ENCODE data around the gene FOXO3. TPM values are rescaled to one million over a fixed set of nuclear protein-coding genes. Genes with fewer than 3 reads are reported as not detected.
A peak's percentile ranks its signal among the peaks of the same experiment; 100 is the strongest.

FOXO3 gene
- total and polyA plus RNA-seq, 2 of the 13 experiments (the other 11 are each of a cell fraction or from before 2014, with no cell fraction given): 16.0 to 22.5 TPM

DNA sequence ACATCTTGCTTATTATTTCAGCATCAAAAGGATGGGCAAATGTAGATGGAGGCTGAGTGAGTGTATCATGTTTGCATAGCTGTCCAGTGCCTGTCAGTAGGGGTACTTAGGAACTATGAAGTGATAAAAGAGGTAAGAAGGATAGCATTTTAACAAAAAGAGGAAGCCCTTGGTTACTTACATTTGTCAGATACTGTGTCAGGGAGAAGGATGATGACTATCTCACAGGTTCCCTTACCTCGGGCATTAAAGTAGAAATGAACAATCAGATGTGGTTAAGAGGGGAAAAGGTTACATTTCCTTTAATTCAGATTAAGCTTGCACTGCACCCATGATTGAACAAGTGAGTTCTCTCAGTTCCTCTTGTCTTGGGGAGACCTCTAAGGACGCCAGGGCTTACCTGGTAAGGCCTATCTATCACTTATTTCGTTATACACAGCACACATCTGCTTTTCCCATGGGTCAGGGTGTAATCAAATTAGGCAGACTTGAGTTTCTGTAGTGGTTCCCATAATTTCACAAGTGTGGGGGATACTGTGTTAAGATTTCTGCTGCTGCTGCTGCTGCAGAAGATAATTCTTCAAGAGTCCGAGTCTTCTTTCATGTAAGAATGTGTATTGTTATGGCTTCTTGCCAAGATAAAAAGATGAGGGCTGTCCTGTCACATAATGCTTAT is 4.5 kb downstream of the FOXO3 start:
- TF ChIP-seq RBFOX2 (IDR thresholded peaks at IDR 0.05; ENCODE audit: low read depth, low read length) (peak; percentile 55; the same call in 1 of the 2 replicates), ZNF878 (CRISPR knock-in tag; IDR thresholded peaks at IDR 0.05) (0 out of 2 replicates have a peak, but pooled peaks have one; percentile 26), KLF15 (CRISPR knock-in tag; IDR thresholded peaks at IDR 0.05; ENCODE audit: borderline replicate concordance) (no peak)
- Histone ChIP-seq H3K36me3 (replicated peaks in 1 of 2; ENCODE audit: control insufficient read depth in 1 of 2, insufficient read depth in 2 of 2, low read length in 2 of 2) (peaks cover 13 to 39% of the 10 kb centered on the region in 2 experiments), H3K27ac (ENCODE audit: extremely low read length, insufficient read depth, low read length) (peak overlapping the region; percentile 53), H3K4me2 (ENCODE audit: low read depth, low read length) (peak overlapping the region; percentile 94), H3K4me1 (ENCODE audit: insufficient read depth, low read length) (peaks cover 51% of the 10 kb centered on the region), H3K9ac (ENCODE audit: insufficient read depth, low read depth, low read length) (peak overlapping the region; percentile 45), H4K20me1 (ENCODE audit: insufficient read depth, low read length) (peaks cover 54% of the 10 kb centered on the region), H3K79me2 (ENCODE audit: insufficient read depth, low read length) (peaks cover 84% of the 10 kb centered on the region), H3K4me3 (replicated peaks in 1 of 3; ENCODE audit: insufficient read depth in 1 of 3, low read depth in 2 of 3, low read length in 3 of 3) (peak overlapping the region; percentile 5 to 99 (median 39); a peak in 4 of 6 replicates), H3K9me3 (ENCODE audit: low read length) (no peaks in the 10 kb centered on the region), H3K27me3 (ENCODE audit: control insufficient read depth in 1 of 2, insufficient read depth in 2 of 2, low read length in 2 of 2) (no peaks in the 10 kb centered on the region; a peak in 1 of 5 replicates), H2AFZ (ENCODE audit: low read length) (no peak overlapping the region)
- no TSS peak for BruUV-seq (replicated peaks)
- ChIA-PET CTCF (ENCODE audit: low intra/inter-chr PET ratio, low total read pairs) (no interaction called here), POLR2A (no interaction called here)
- in situ Hi-C loops (cut with HindIII; ENCODE audit: extremely low pct_ligation_motif_present, low pct_unique_long_range_greater_than_20kb) (no loop called here), intact Hi-C loops (cut with micrococcal nuclease; ENCODE audit: unreplicated experiment) (loop anchor here (10.0 kb wide), 1 partner anchor 150 kb away; no protein-coding TSS in a partner anchor)
- DNase-seq (ENCODE audit: low spot score) (no peak), FAIRE-seq (peak; percentile 42), ATAC-seq (no peak)
- 69% methylated on average over 4 of the region's 4 CpGs for WGBS (ENCODE audit: low lambda C conversion rate)

DNA sequence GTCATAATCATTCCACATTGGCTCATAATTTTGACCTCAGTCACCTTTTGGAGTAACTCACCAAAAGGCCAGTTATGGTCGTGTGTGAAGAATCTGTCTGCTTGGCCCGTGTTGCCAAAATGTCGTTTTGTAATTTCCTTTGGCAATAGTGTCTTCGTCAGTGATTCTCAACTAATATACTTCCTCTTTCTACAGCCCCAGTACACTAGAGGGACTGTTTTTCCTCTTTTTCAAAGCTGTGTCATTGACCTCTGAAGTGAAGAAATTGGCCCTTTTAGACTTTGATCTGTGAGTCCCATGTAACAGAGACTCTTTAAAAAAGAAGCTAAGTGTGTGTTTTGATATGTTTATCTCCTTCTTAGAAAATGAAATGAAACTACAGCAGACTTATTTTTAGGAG is 5.2 kb downstream of the FOXO3 start:
- Histone ChIP-seq H3K9ac (ENCODE audit: insufficient read depth, low read depth, low read length) (peak overlapping the region; percentile 45; the same call in 1 of the 2 replicates), H3K4me1 (ENCODE audit: insufficient read depth, low read length) (peaks cover 51% of the 10 kb centered on the region), H3K27ac (ENCODE audit: extremely low read length, insufficient read depth, low read length) (peak overlapping the region; percentile 53), H3K4me2 (ENCODE audit: low read depth, low read length) (peak overlapping the region; percentile 94), H3K4me3 (replicated peaks in 1 of 3; ENCODE audit: insufficient read depth in 1 of 3, low read depth in 2 of 3, low read length in 3 of 3) (peak overlapping the region in 2 of 3 experiments; percentile 39 to 99; a peak in 2 of 6 replicates), H3K9me3 (ENCODE audit: low read length) (no peaks in the 10 kb centered on the region), H4K20me1 (ENCODE audit: insufficient read depth, low read length) (peaks cover 54% of the 10 kb centered on the region), H3K27me3 (ENCODE audit: control insufficient read depth in 1 of 2, insufficient read depth in 2 of 2, low read length in 2 of 2) (no peaks in the 10 kb centered on the region; a peak in 1 of 5 replicates), H2AFZ (ENCODE audit: low read length) (no peak overlapping the region), H3K79me2 (ENCODE audit: insufficient read depth, low read length) (peaks cover 91% of the 10 kb centered on the region), H3K36me3 (replicated peaks in 1 of 2; ENCODE audit: control insufficient read depth in 1 of 2, insufficient read depth in 2 of 2, low read length in 2 of 2) (peaks cover 15 to 46% of the 10 kb centered on the region in 2 experiments)
- ChIA-PET POLR2A (interaction anchor here (0.8 kb wide), 1 partner anchor 197 kb away, joined by 3 read pairs; no protein-coding TSS in a partner anchor), CTCF (ENCODE audit: low intra/inter-chr PET ratio, low total read pairs) (no interaction called here)
- WGBS (ENCODE audit: low lambda C conversion rate): 2% methylated on average over 4 of the region's 4 CpGs
- no TSS peak for BruUV-seq (replicated peaks)
- in situ Hi-C loops (cut with HindIII; ENCODE audit: extremely low pct_ligation_motif_present, low pct_unique_long_range_greater_than_20kb): no loop called here
- FAIRE-seq (peak; percentile 91), ATAC-seq (0 out of 3 replicates have a peak, but pooled peaks have one; percentile 6), DNase-seq (ENCODE audit: low spot score) (peak; percentile 81)
- intact Hi-C loops (cut with micrococcal nuclease; ENCODE audit: unreplicated experiment): loop anchor here (10.0 kb wide), 1 partner anchor 149 kb away; no protein-coding TSS in a partner anchor
- TF ChIP-seq, protein P1, sequence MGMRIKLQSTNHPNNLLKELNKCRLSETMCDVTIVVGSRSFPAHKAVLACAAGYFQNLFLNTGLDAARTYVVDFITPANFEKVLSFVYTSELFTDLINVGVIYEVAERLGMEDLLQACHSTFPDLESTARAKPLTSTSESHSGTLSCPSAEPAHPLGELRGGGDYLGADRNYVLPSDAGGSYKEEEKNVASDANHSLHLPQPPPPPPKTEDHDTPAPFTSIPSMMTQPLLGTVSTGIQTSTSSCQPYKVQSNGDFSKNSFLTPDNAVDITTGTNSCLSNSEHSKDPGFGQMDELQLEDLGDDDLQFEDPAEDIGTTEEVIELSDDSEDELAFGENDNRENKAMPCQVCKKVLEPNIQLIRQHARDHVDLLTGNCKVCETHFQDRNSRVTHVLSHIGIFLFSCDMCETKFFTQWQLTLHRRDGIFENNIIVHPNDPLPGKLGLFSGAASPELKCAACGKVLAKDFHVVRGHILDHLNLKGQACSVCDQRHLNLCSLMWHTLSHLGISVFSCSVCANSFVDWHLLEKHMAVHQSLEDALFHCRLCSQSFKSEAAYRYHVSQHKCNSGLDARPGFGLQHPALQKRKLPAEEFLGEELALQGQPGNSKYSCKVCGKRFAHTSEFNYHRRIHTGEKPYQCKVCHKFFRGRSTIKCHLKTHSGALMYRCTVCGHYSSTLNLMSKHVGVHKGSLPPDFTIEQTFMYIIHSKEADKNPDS (CRISPR knock-in tag; IDR thresholded peaks at IDR 0.05): no peak
- TF ChIP-seq, protein P2, sequence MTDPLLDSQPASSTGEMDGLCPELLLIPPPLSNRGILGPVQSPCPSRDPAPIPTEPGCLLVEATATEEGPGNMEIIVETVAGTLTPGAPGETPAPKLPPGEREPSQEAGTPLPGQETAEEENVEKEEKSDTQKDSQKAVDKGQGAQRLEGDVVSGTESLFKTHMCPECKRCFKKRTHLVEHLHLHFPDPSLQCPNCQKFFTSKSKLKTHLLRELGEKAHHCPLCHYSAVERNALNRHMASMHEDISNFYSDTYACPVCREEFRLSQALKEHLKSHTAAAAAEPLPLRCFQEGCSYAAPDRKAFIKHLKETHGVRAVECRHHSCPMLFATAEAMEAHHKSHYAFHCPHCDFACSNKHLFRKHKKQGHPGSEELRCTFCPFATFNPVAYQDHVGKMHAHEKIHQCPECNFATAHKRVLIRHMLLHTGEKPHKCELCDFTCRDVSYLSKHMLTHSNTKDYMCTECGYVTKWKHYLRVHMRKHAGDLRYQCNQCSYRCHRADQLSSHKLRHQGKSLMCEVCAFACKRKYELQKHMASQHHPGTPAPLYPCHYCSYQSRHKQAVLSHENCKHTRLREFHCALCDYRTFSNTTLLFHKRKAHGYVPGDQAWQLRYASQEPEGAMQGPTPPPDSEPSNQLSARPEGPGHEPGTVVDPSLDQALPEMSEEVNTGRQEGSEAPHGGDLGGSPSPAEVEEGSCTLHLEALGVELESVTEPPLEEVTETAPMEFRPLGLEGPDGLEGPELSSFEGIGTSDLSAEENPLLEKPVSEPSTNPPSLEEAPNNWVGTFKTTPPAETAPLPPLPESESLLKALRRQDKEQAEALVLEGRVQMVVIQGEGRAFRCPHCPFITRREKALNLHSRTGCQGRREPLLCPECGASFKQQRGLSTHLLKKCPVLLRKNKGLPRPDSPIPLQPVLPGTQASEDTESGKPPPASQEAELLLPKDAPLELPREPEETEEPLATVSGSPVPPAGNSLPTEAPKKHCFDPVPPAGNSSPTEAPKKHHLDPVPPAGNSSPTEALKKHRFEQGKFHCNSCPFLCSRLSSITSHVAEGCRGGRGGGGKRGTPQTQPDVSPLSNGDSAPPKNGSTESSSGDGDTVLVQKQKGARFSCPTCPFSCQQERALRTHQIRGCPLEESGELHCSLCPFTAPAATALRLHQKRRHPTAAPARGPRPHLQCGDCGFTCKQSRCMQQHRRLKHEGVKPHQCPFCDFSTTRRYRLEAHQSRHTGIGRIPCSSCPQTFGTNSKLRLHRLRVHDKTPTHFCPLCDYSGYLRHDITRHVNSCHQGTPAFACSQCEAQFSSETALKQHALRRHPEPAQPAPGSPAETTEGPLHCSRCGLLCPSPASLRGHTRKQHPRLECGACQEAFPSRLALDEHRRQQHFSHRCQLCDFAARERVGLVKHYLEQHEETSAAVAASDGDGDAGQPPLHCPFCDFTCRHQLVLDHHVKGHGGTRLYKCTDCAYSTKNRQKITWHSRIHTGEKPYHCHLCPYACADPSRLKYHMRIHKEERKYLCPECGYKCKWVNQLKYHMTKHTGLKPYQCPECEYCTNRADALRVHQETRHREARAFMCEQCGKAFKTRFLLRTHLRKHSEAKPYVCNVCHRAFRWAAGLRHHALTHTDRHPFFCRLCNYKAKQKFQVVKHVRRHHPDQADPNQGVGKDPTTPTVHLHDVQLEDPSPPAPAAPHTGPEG (CRISPR knock-in tag; IDR thresholded peaks at IDR 0.05): no peak
- peak; percentile 22; the same call in 1 of the 2 replicates for TF ChIP-seq STAG1 (CRISPR knock-in tag; IDR thresholded peaks at IDR 0.05)
- TF ChIP-seq NR2F1 (CRISPR knock-in tag; IDR thresholded peaks at IDR 0.05): peak; percentile 55 to 63; a peak in 3 of 4 replicates
